ENCODE results near the gene IRS2.

DNA sequence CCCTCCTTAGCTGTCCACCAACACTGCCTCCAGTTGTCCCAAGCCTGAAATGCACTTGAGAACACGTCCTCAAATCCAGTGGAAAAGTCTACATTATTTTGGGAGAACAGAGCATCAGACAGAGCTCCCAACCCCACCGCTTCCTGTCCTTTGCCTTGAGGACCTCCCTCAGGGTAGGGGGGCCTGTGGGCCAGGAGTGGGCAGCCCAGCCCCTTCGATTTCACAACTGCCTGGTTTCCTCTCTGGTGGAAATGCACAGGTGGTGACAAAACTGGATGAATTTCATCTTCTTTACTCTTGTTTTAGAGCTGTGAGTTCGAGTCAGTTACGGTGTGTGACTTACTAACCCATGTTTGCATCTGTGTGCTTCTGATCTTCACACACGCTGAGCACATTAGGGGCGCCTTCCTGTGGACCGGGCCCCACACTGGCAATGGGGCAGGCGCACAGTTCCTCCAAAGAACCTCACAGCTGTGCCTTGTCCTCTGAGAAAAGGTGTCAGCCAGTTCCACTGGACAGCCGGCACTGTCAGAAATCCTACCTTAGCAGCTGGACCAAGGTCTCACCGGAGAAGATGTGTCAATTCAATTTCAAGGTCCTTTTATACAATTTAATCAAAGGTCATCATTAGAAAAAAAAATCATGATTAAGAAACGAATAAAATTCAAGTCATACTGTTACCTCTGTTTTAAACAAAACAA, 80.2 kb downstream of the IRS2 start:
- TF ChIP-seq, protein P1, sequence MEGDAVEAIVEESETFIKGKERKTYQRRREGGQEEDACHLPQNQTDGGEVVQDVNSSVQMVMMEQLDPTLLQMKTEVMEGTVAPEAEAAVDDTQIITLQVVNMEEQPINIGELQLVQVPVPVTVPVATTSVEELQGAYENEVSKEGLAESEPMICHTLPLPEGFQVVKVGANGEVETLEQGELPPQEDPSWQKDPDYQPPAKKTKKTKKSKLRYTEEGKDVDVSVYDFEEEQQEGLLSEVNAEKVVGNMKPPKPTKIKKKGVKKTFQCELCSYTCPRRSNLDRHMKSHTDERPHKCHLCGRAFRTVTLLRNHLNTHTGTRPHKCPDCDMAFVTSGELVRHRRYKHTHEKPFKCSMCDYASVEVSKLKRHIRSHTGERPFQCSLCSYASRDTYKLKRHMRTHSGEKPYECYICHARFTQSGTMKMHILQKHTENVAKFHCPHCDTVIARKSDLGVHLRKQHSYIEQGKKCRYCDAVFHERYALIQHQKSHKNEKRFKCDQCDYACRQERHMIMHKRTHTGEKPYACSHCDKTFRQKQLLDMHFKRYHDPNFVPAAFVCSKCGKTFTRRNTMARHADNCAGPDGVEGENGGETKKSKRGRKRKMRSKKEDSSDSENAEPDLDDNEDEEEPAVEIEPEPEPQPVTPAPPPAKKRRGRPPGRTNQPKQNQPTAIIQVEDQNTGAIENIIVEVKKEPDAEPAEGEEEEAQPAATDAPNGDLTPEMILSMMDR (IDR thresholded peaks at IDR 0.05): no peak
- no peak for TF ChIP-seq POLR2A (IDR thresholded peaks at IDR 0.05)

Data from body of pancreas (tissue), 4 donors.